Parathyroid adenoma (tissue), 2 donors: Measurements from ENCODE around the gene BCL2L11.

Source experiments
- H2AFZ ChIP-seq: fragments of 300-600 bp; sonication (generic); one replicate; pipeline ENCODE4 v1.7.0; 2017; ENCODE audit warnings: antibody characterized with exemption, mild to moderate bottlenecking
- H3K27ac ChIP-seq: fragments of 300-600 bp; sonication (generic); one replicate; pipeline ENCODE4 v1.7.0; 2017
- H3K27me3 ChIP-seq: fragments of 300-600 bp; sonication (generic); one replicate; pipeline ENCODE4 v1.7.0; 2017; ENCODE audit warnings: low read length; ENCODE audit not compliant: control insufficient read depth, insufficient read depth
- H3K36me3 ChIP-seq: fragments of 300-600 bp; sonication (generic); one replicate; pipeline ENCODE4 v1.7.0; 2017; ENCODE audit warnings: low read length; ENCODE audit not compliant: control insufficient read depth, insufficient read depth
- H3K4me1 ChIP-seq: fragments of 300-600 bp; sonication (generic); one replicate; pipeline ENCODE4 v1.7.0; 2017; ENCODE audit warnings: control low read depth
- H3K4me2 ChIP-seq: fragments of 300-600 bp; sonication (generic); one replicate; pipeline ENCODE4 v1.7.0; 2017; ENCODE audit warnings: low read length
- H3K4me3 ChIP-seq: fragments of 300-600 bp; sonication (generic); one replicate; pipeline ENCODE4 v1.7.0; 2017; ENCODE audit warnings: low read depth, low read length
- H3K79me2 ChIP-seq: fragments of 300-600 bp; sonication (generic); one replicate; pipeline ENCODE4 v1.7.0; 2017; ENCODE audit warnings: control low read depth
- H3K9ac ChIP-seq: fragments of 300-600 bp; sonication (generic); one replicate; pipeline ENCODE4 v1.7.0; 2017; ENCODE audit warnings: mild to moderate bottlenecking
- H3K9me3 ChIP-seq: fragments of 300-600 bp; sonication (generic); one replicate; pipeline ENCODE4 v1.7.0; 2017; ENCODE audit warnings: low read length; ENCODE audit not compliant: control insufficient read depth
- TF ChIP-seq, protein P1 (sequence below): fragments of 300-600 bp; sonication (generic); IDR thresholded peaks from one replicate; pipeline ENCODE4 v1.7.0; 2017; ENCODE audit warnings: antibody characterized with exemption, mild to moderate bottlenecking
- donor health status: primary hyperparathyroidism.

The BCL2L11 gene

DNA sequence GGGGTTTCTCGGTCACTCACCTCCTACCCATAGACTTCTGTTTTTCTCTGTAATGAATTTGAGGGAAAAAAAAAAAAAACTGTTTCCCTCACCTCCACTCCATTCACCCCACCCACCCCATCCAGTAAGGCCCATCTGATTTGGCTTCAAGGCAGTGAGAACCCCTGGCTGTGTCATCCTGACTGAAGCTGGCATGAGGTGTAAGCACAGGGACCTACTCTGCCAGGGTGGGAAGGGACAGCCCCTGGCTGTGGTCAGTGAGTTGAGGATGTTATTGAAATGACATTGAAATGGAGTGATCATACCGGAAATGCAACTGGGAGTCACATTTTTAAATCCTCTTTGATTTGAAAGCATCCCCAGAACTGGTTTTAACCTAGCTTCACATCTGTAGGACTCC, 19.1 kb upstream of the BCL2L11 start:
- Histone ChIP-seq H3K9me3 (no peaks in the 10 kb centered on the region), H3K36me3 (no peaks in the 10 kb centered on the region), H3K9ac (no peak overlapping the region), H3K4me2 (no peak overlapping the region), H3K4me3 (no peak overlapping the region), H3K27ac (no peak overlapping the region), H3K4me1 (no peaks in the 10 kb centered on the region), H3K27me3 (no peaks in the 10 kb centered on the region), H3K79me2 (no peaks in the 10 kb centered on the region), H2AFZ (no peak overlapping the region)
- TF ChIP-seq, protein P1, sequence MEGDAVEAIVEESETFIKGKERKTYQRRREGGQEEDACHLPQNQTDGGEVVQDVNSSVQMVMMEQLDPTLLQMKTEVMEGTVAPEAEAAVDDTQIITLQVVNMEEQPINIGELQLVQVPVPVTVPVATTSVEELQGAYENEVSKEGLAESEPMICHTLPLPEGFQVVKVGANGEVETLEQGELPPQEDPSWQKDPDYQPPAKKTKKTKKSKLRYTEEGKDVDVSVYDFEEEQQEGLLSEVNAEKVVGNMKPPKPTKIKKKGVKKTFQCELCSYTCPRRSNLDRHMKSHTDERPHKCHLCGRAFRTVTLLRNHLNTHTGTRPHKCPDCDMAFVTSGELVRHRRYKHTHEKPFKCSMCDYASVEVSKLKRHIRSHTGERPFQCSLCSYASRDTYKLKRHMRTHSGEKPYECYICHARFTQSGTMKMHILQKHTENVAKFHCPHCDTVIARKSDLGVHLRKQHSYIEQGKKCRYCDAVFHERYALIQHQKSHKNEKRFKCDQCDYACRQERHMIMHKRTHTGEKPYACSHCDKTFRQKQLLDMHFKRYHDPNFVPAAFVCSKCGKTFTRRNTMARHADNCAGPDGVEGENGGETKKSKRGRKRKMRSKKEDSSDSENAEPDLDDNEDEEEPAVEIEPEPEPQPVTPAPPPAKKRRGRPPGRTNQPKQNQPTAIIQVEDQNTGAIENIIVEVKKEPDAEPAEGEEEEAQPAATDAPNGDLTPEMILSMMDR, result no peak

DNA sequence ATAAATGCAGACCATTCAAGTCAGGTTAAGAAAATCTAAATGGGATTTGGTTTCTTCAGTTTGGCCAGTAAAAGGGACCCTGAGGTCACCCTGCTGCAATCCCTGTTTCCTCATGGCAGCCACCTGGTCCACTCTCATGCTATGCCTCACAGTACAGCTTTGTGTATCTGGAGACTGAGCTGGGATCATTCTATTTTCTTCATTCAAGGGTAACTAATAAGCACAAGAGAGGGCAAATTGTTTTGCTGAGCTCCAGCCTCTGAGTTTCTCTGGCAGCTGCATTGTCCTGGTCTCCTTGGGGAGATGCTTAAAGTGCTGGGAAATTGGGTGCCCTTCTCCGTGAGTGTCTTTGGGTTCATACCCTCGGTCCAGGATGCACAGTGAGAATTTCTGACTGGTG, 18.5 kb upstream of the BCL2L11 start:
- TF ChIP-seq, protein P1, result no peak
- Histone ChIP-seq H3K4me3 (no peak overlapping the region), H3K36me3 (no peaks in the 10 kb centered on the region)

DNA sequence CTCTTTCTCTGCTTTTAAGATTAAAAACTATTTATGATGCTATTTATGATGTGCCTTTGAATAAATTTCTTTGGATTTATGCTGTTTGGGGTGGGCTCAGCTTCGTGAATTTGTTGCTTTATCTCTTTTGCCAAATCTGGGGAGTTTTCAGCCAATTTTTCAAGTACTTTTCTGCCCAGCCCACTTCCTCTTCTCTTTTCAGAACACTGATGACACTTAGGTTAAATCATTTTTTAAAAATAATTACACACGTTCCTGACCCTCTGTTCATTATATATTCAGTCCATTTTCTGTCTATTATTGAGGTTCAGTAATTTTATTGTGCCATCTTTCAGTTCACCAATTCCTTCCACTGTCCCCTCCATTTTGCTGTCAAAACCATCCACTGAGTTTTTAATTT, 14.8 kb upstream of the BCL2L11 start:
- H3K79me2 ChIP-seq, result no peaks in the 10 kb centered on the region
- H3K4me3 ChIP-seq, result no peak overlapping the region
- no peak overlapping the region for H2AFZ ChIP-seq
- no peak overlapping the region for H3K27ac ChIP-seq
- H3K36me3 ChIP-seq, result no peaks in the 10 kb centered on the region
- no peaks in the 10 kb centered on the region for H3K4me1 ChIP-seq
- H3K9me3 ChIP-seq, result no peaks in the 10 kb centered on the region
- no peak overlapping the region for H3K9ac ChIP-seq
- no peaks in the 10 kb centered on the region for H3K27me3 ChIP-seq
- TF ChIP-seq, protein P1, result no peak
- no peak overlapping the region for H3K4me2 ChIP-seq

More for the DNA sequence above, 18.5 kb upstream of the BCL2L11 start:
- Histone ChIP-seq H3K9ac (no peak overlapping the region), H3K27ac (no peak overlapping the region), H2AFZ (no peak overlapping the region), H3K4me2 (no peak overlapping the region), H3K27me3 (no peaks in the 10 kb centered on the region), H3K79me2 (no peaks in the 10 kb centered on the region), H3K4me1 (no peaks in the 10 kb centered on the region), H3K9me3 (no peaks in the 10 kb centered on the region)

DNA sequence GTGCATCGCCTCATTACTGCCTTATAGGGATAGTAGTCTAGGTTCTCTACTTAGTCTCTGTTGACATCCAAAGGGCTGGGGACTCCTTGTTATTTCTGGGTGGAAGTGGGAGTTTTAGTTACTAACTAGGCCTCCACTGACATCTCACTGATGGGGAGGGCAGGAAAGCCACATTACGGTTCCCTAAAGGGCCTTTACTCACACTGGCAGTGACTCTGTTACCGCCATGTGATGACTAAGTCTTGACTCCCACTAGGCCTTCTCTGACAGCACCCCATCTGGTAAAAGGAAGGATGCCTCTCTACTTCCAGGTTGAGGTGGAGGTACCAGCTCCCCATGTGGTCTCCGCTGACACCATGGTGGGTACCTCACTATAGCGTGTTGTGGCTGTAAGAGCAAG, 14.0 kb upstream of the BCL2L11 start:
- no peak overlapping the region for H3K9ac ChIP-seq
- no peaks in the 10 kb centered on the region for H3K36me3 ChIP-seq
- H3K79me2 ChIP-seq, result no peaks in the 10 kb centered on the region
- no peaks in the 10 kb centered on the region for H3K4me1 ChIP-seq
- H2AFZ ChIP-seq, result no peak overlapping the region
- no peak overlapping the region for H3K27ac ChIP-seq
- no peak overlapping the region for H3K4me3 ChIP-seq
- TF ChIP-seq, protein P1, result no peak
- H3K27me3 ChIP-seq, result no peaks in the 10 kb centered on the region
- H3K4me2 ChIP-seq, result no peak overlapping the region
- H3K9me3 ChIP-seq, result no peaks in the 10 kb centered on the region

GRCh38 chr2:111108745-111109271, 11.9 kb upstream of the BCL2L11 start:
- TF ChIP-seq, protein P1, result no peak
- Histone ChIP-seq H3K36me3 (no peaks in the 10 kb centered on the region), H3K27me3 (no peaks in the 10 kb centered on the region), H3K27ac (no peak overlapping the region), H3K4me2 (no peak overlapping the region), H3K9ac (no peak overlapping the region), H3K79me2 (no peaks in the 10 kb centered on the region), H3K4me1 (no peaks in the 10 kb centered on the region), H3K9me3 (no peaks in the 10 kb centered on the region), H3K4me3 (no peak overlapping the region), H2AFZ (no peak overlapping the region)
